Caco-2 (cell line): ENCODE results near the gene C4orf50. TPM values are rescaled to one million over a fixed set of nuclear protein-coding genes. Genes with fewer than 3 reads are reported as not detected.

Experiments used
- BruUV-seq: library from RNA; stranded (reverse); fragments of 400-500 nt; replicated peaks from 2 replicates; lab custom pipeline; 2021; lab: Mats Ljungman, UMichigan
- CTCF ChIA-PET: fragments of 300-600 bp; sonication (Branson Sonifier 250); formaldehyde crosslinking; loops from one replicate; lab custom pipeline; 2022; ENCODE audit warnings: antibody characterized with exemption; lab: Charles Lee
- POLR2A ChIA-PET: fragments of 300-600 bp; sonication (Branson Sonifier 250); formaldehyde crosslinking; loops from one replicate; lab custom pipeline; 2022; ENCODE audit warnings: antibody characterized with exemption; lab: Charles Lee
- DNase-seq, 2 experiments: peaks; one replicate each; pipeline versions ENCODE4 v3.0.0 to v3.0.0-alpha.2; 2020 to 2022
- H3K27me3 ChIP-seq: replicated peaks from 2 replicates; pipeline ENCODE4 v1.6.0; 2011; ENCODE audit warnings: low read length; ENCODE audit not compliant: control insufficient read depth, insufficient read depth
- H3K36me3 ChIP-seq: 2 replicates; pipeline ENCODE4 v1.5.1; 2011; ENCODE audit warnings: low read length; ENCODE audit not compliant: control insufficient read depth, insufficient read depth
- H3K4me1 ChIP-seq: fragments of 250-450 bp; sonication (Bioruptor Pico); 2 replicates; pipeline ENCODE4 v1.5.1; 2020; ENCODE audit warnings: mild to moderate bottlenecking
- H3K4me3 ChIP-seq: 2 replicates; pipeline ENCODE4 v1.5.1; 2011; ENCODE audit warnings: low read depth, mild to moderate bottlenecking, control low read depth, low read length
- H3K9me3 ChIP-seq: fragments of 250-450 bp; sonication (Bioruptor Pico); 2 replicates; pipeline ENCODE4 v1.5.1; 2020; ENCODE audit warnings: mild to moderate bottlenecking, moderate library complexity
- H3K27ac Mint-ChIP-seq: one replicate; pipeline ENCODE4 v1.8.0; 2022; ENCODE audit warnings: mixed read lengths; ENCODE audit not compliant: unreplicated experiment
- H3K27me3 Mint-ChIP-seq: one replicate; pipeline ENCODE4 v1.8.0; 2022; ENCODE audit warnings: mixed read lengths; ENCODE audit not compliant: insufficient read depth, unreplicated experiment
- H3K36me3 Mint-ChIP-seq: one replicate; pipeline ENCODE4 v1.8.0; 2022; ENCODE audit warnings: mild to moderate bottlenecking, mixed read lengths; ENCODE audit not compliant: insufficient read depth, unreplicated experiment
- H3K4me1 Mint-ChIP-seq: one replicate; pipeline ENCODE4 v1.8.0; 2022; ENCODE audit warnings: low read depth, mixed read lengths; ENCODE audit not compliant: unreplicated experiment
- H3K4me3 Mint-ChIP-seq: one replicate; pipeline ENCODE4 v1.8.0; 2022; ENCODE audit warnings: mild to moderate bottlenecking, moderate library complexity, mixed read lengths; ENCODE audit not compliant: unreplicated experiment
- H3K9me3 Mint-ChIP-seq: one replicate; pipeline ENCODE4 v1.8.0; 2022; ENCODE audit warnings: mixed read lengths; ENCODE audit not compliant: unreplicated experiment
- intact Hi-C: fragments of 100-400 bp; cut with micrococcal nuclease; formaldehyde crosslinking; loops from one replicate; pipeline ENCODE4 v1.10.0; 2022; ENCODE audit not compliant: unreplicated experiment
- total RNA-seq: library from RNA; stranded (reverse); gene quantifications from 2 replicates; pipeline ENCODE4 v1.2.3, GENCODE V29; 2022
- TF ChIP-seq, protein P1 (sequence below), 2 experiments: fragments of 200-600 bp in 1 of 2; IDR thresholded peaks; 1 replicate in 1 of 2; 2 replicates in 1 of 2; pipeline versions ENCODE4 v1.5.1 to v1.8.0; 2011 to 2022; ENCODE audit warnings: antibody characterized with exemption in 1 of 2, control low read depth in 1 of 2, inconsistent platforms in 1 of 2, low read depth in 1 of 2, low read length in 1 of 2, mild to moderate bottlenecking in 1 of 2, moderate library complexity in 1 of 2; ENCODE audit not compliant: insufficient read depth in 1 of 2, severe bottlenecking in 1 of 2, unreplicated experiment in 1 of 2

Gene C4orf50
- total RNA-seq, 1 experiment from 2014 or later = not detected

- DNase-seq = no peak
- H3K27me3 Mint-ChIP-seq = peaks cover 7% of the 10 kb centered on the region
- Histone ChIP-seq H3K27me3 (no peaks in the 10 kb centered on the region), H3K4me1 (no peaks in the 10 kb centered on the region), H3K9me3 (no peaks in the 10 kb centered on the region), H3K36me3 (no peaks in the 10 kb centered on the region), H3K4me3 (no peak overlapping the region)
- TF ChIP-seq, protein P1, sequence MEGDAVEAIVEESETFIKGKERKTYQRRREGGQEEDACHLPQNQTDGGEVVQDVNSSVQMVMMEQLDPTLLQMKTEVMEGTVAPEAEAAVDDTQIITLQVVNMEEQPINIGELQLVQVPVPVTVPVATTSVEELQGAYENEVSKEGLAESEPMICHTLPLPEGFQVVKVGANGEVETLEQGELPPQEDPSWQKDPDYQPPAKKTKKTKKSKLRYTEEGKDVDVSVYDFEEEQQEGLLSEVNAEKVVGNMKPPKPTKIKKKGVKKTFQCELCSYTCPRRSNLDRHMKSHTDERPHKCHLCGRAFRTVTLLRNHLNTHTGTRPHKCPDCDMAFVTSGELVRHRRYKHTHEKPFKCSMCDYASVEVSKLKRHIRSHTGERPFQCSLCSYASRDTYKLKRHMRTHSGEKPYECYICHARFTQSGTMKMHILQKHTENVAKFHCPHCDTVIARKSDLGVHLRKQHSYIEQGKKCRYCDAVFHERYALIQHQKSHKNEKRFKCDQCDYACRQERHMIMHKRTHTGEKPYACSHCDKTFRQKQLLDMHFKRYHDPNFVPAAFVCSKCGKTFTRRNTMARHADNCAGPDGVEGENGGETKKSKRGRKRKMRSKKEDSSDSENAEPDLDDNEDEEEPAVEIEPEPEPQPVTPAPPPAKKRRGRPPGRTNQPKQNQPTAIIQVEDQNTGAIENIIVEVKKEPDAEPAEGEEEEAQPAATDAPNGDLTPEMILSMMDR (IDR thresholded peaks at IDR 0.05; ENCODE audit: insufficient read depth in 1 of 2, low read depth in 1 of 2, low read length in 1 of 2, severe bottlenecking in 1 of 2, unreplicated experiment in 1 of 2) = no peak
- BruUV-seq = no TSS peak
- ChIA-PET CTCF (no interaction called here), POLR2A (no interaction called here)
- H3K4me1 Mint-ChIP-seq = no peaks in the 10 kb centered on the region
- intact Hi-C loops = no loop called here
- H3K36me3 Mint-ChIP-seq = no peaks in the 10 kb centered on the region
- H3K27ac Mint-ChIP-seq = no peak overlapping the region
- H3K9me3 Mint-ChIP-seq = peaks cover under 1% of the 10 kb centered on the region
- H3K4me3 Mint-ChIP-seq = no peak overlapping the region
Measured at GRCh38 chr4:6013564-6013963, 4.7 kb downstream of the C4orf50 start.

GRCh38 chr4:6012200-6012599, 6.0 kb downstream of the C4orf50 start:
- TF ChIP-seq, protein P1 (IDR thresholded peaks at IDR 0.05; ENCODE audit: insufficient read depth in 1 of 2, low read depth in 1 of 2, low read length in 1 of 2, severe bottlenecking in 1 of 2, unreplicated experiment in 1 of 2) = no peak
- Mint-ChIP-seq H3K4me3 (no peak overlapping the region), H3K4me1 (no peaks in the 10 kb centered on the region), H3K9me3 (peaks cover 2% of the 10 kb centered on the region), H3K27me3 (peaks cover 7% of the 10 kb centered on the region), H3K27ac (no peak overlapping the region), H3K36me3 (no peaks in the 10 kb centered on the region)
- no peaks in the 10 kb centered on the region for H3K4me1 ChIP-seq
- no peak overlapping the region for H3K4me3 ChIP-seq
- no TSS peak for BruUV-seq
- intact Hi-C loops = no loop called here
- no peaks in the 10 kb centered on the region for H3K9me3 ChIP-seq
- H3K36me3 ChIP-seq = no peaks in the 10 kb centered on the region
- no peaks in the 10 kb centered on the region for H3K27me3 ChIP-seq
- DNase-seq = no peak
- ChIA-PET POLR2A (no interaction called here), CTCF (no interaction called here)

DNA sequence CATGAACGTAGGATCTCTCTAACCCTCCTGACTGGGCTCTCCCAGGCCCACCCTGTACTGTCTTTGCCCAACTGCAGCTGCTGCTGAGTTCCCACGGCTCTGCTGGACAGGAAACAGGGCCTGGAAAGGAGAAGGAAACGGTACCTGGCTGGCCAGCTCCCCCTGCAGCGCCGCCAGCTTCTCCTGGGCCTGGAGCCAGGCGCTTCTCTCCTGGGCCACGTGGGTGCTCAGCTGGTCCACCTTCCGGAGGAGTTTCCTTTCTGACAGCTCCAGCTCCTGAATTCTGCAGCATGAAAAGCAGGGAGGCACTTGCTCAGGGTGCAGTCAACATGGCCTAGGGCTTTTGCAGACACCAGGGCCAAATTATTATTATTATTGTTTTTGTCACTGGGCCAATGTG, 6.5 kb downstream of the C4orf50 start:
- Mint-ChIP-seq H3K27me3 (peaks cover 10% of the 10 kb centered on the region), H3K27ac (no peak overlapping the region), H3K4me1 (no peaks in the 10 kb centered on the region), H3K4me3 (no peak overlapping the region), H3K36me3 (no peaks in the 10 kb centered on the region), H3K9me3 (peaks cover 6% of the 10 kb centered on the region)
- CTCF ChIA-PET = no interaction called here
- no TSS peak for BruUV-seq
- TF ChIP-seq, protein P1 (IDR thresholded peaks at IDR 0.05; ENCODE audit: insufficient read depth in 1 of 2, low read depth in 1 of 2, low read length in 1 of 2, severe bottlenecking in 1 of 2, unreplicated experiment in 1 of 2) = no peak
- no peaks in the 10 kb centered on the region for H3K4me1 ChIP-seq
- H3K9me3 ChIP-seq = no peaks in the 10 kb centered on the region
- no peaks in the 10 kb centered on the region for H3K27me3 ChIP-seq
- POLR2A ChIA-PET = no interaction called here
- no peak for DNase-seq
- H3K4me3 ChIP-seq = no peak overlapping the region
- intact Hi-C loops = no loop called here
- no peaks in the 10 kb centered on the region for H3K36me3 ChIP-seq
